HEK293 (cell line): ENCODE data around the gene PLCE1.

Source experiments
- CTCF ChIA-PET: fragments of 350-600 bp; formaldehyde crosslinking; extraction: SDS; loops from one replicate; lab custom pipeline; 2021; ENCODE audit warnings: antibody characterized with exemption; lab: Yijun Ruan, JAX
- POLR2A ChIA-PET: fragments of 300-600 bp; formaldehyde crosslinking; extraction: SDS; loops from one replicate; lab custom pipeline; 2020; ENCODE audit warnings: antibody characterized with exemption, inconsistent platforms; lab: Yijun Ruan, JAX
- H3K27ac ChIP-seq: fragments of 200-500 bp; sonication (Bioruptor generic); 2 replicates; pipeline ENCODE4 v1.5.1; 2014; ENCODE audit warnings: low read depth, low read length, control low read depth, inconsistent platforms; ENCODE audit errors: extremely low read depth
- H3K36me3 ChIP-seq, 2 experiments: fragments of 200-500 bp in 1 of 2; sonication (Bioruptor generic) in 1 of 2; 1 replicate in 1 of 2; 2 replicates in 1 of 2; pipeline ENCODE4 v1.5.1; 2014 to 2017; ENCODE audit warnings: inconsistent platforms in 2 of 2, low read length in 2 of 2; ENCODE audit not compliant: control insufficient read depth in 2 of 2, insufficient read depth in 1 of 2
- H3K4me1 ChIP-seq: fragments of 200-500 bp; sonication (Bioruptor generic); 2 replicates; pipeline ENCODE4 v1.5.1; 2014; ENCODE audit warnings: mild to moderate bottlenecking, low read length, inconsistent platforms; ENCODE audit not compliant: control insufficient read depth, insufficient read depth
- H3K4me3 ChIP-seq: 2 replicates; pipeline ENCODE4 v1.5.1; 2011; ENCODE audit warnings: low read depth, mild to moderate bottlenecking, control low read depth, low read length, moderate library complexity
- H3K9me3 ChIP-seq: fragments of 200-500 bp; sonication (Bioruptor generic); 2 replicates; pipeline ENCODE4 v1.5.1; 2014; ENCODE audit warnings: low read depth, low read length, inconsistent platforms; ENCODE audit not compliant: control insufficient read depth, insufficient read depth
- EGR2 ChIP-seq: fragments of 450-650 bp; formaldehyde crosslinking; IDR thresholded peaks from 2 replicates; pipeline ENCODE4 v1.5.1; 2016; ENCODE audit warnings: low read depth, missing biosample characterization, missing genetic modification characterization
- GLIS2 ChIP-seq: fragments of 450-650 bp; formaldehyde crosslinking; IDR thresholded peaks from 2 replicates; pipeline ENCODE4 v1.5.1; 2016; ENCODE audit warnings: missing biosample characterization, missing genetic modification characterization
- SETDB1 ChIP-seq: IDR thresholded peaks from one replicate; pipeline ENCODE4 v1.6.1; 2017; ENCODE audit warnings: mild to moderate bottlenecking, low read length, moderate library complexity, mixed read lengths; ENCODE audit not compliant: insufficient read length
- TRIM28 ChIP-seq: IDR thresholded peaks from 2 replicates; pipeline ENCODE4 v1.6.1; 2011; ENCODE audit warnings: low read length, control low read depth, borderline replicate concordance
- WT1 ChIP-seq: fragments of 450-650 bp; formaldehyde crosslinking; IDR thresholded peaks from 2 replicates; pipeline ENCODE4 v1.5.1; 2016; ENCODE audit warnings: missing biosample characterization, missing genetic modification characterization
- ZBTB1 ChIP-seq: fragments of 450-650 bp; formaldehyde crosslinking; IDR thresholded peaks from 2 replicates; pipeline ENCODE4 v1.5.1; 2016; ENCODE audit warnings: missing biosample characterization, missing genetic modification characterization
- ZFP3 ChIP-seq: fragments of 450-650 bp; formaldehyde crosslinking; IDR thresholded peaks from 2 replicates; pipeline ENCODE4 v1.5.1; 2016; ENCODE audit warnings: low read depth, missing biosample characterization, missing genetic modification characterization
- ZNF157 ChIP-seq: fragments of 450-650 bp; formaldehyde crosslinking; IDR thresholded peaks from 2 replicates; pipeline ENCODE4 v1.5.1; 2016; ENCODE audit warnings: missing biosample characterization, missing genetic modification characterization
- ZNF266 ChIP-seq: fragments of 450-650 bp; formaldehyde crosslinking; IDR thresholded peaks from 2 replicates; pipeline ENCODE4 v1.5.1; 2016; ENCODE audit warnings: missing biosample characterization, missing genetic modification characterization, low read depth
- ZNF544 ChIP-seq: fragments of 450-650 bp; formaldehyde crosslinking; IDR thresholded peaks from 2 replicates; pipeline ENCODE4 v1.5.0; 2017; ENCODE audit warnings: missing biosample characterization, missing genetic modification characterization
- ZNF561 ChIP-seq: fragments of 450-650 bp; IDR thresholded peaks from 2 replicates; pipeline ENCODE4 v1.5.1; 2018; ENCODE audit warnings: missing biosample characterization, missing genetic modification characterization, borderline replicate concordance
- ZNF596 ChIP-seq: fragments of 450-650 bp; IDR thresholded peaks from 2 replicates; pipeline ENCODE4 v1.5.0; 2018; ENCODE audit warnings: missing biosample characterization, mild to moderate bottlenecking, missing genetic modification characterization, moderate library complexity
- ZNF610 ChIP-seq: fragments of 450-650 bp; formaldehyde crosslinking; IDR thresholded peaks from 2 replicates; pipeline ENCODE4 v1.5.1; 2016; ENCODE audit warnings: missing biosample characterization, missing genetic modification characterization, borderline replicate concordance
- ZNF629 ChIP-seq: fragments of 450-650 bp; formaldehyde crosslinking; IDR thresholded peaks from 2 replicates; pipeline ENCODE4 v1.5.1; 2017; ENCODE audit warnings: missing biosample characterization, missing genetic modification characterization
- ZNF701 ChIP-seq: fragments of 450-650 bp; formaldehyde crosslinking; IDR thresholded peaks from 2 replicates; pipeline ENCODE4 v1.5.1; 2016; ENCODE audit warnings: missing biosample characterization, missing genetic modification characterization
- ZNF76 ChIP-seq: fragments of 450-650 bp; formaldehyde crosslinking; IDR thresholded peaks from 2 replicates; pipeline ENCODE4; 2016; ENCODE audit warnings: low read depth, missing biosample characterization, missing genetic modification characterization, borderline replicate concordance
- ZNF837 ChIP-seq: fragments of 450-650 bp; formaldehyde crosslinking; IDR thresholded peaks from 2 replicates; pipeline ENCODE4 v1.5.1; 2016; ENCODE audit warnings: missing biosample characterization, missing genetic modification characterization
- ZSCAN30 ChIP-seq: fragments of 450-650 bp; IDR thresholded peaks from 2 replicates; pipeline ENCODE4 v1.5.1; 2018; ENCODE audit warnings: missing biosample characterization, mild to moderate bottlenecking, missing genetic modification characterization, moderate library complexity
- TF ChIP-seq, protein P1 (sequence below): fragments of 450-650 bp; formaldehyde crosslinking; IDR thresholded peaks from 2 replicates; pipeline ENCODE4 v1.5.1; 2017; ENCODE audit warnings: missing biosample characterization, missing genetic modification characterization
- TF ChIP-seq, protein P2 (sequence below): fragments of 450-650 bp; formaldehyde crosslinking; conservative IDR thresholded peaks from 2 replicates; pipeline ENCODE4 v1.5.1; 2016; ENCODE audit warnings: low read depth, missing biosample characterization, missing genetic modification characterization

PLCE1 gene

DNA sequence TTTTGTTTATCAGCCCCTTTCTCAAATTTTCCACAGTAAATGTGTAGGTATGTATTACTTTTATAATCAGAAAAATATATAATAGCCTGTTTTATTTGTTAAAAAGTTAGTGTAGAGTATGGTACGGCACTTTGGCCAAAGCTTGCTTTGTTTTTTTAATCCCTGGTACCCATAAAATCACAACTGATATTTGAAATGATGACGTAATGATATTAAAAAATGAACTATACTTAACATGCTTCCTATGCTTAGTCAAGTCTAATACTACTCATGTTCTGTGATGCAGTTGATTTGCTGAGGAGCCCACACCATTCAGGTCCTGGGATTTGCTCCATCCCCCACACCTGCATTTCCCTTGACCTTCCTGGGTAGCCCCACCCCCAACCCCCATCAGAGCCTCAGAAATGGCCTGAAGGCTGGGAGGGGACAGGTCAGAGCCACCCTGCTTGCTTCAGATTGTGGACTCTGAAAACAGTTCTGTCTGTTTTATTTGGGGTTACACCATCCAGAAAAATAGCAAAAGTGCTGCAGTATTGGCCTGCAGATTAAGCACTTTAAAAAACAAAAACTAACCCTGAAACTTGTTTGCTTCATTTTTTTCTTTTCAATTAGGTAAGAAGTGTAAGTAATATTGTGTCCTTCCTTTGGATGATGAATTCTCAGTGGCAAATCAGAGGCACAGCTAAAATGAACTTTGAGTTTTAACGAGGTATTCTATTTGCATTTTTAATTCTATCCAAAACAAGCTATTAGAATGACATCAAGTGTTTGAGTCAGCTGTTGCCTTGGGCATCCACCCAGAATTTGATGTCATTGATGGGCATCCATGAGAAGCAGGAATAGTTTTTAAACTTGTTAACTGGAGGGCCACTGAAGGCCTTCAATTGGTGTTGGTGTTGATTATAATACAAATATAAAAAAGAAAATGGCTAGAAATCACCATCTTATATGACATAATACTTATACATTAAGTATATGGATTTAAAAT, 23.3 kb downstream of the PLCE1 start (continued):
- peak; percentile 87 for TF ChIP-seq ZNF629 (tag by site-specific recombination)
- no peak for TF ChIP-seq ZNF76 (tag by site-specific recombination)
- TF ChIP-seq ZNF610, result no peak
- TF ChIP-seq ZBTB1 (tag by site-specific recombination), result no peak
- TF ChIP-seq, protein P1, sequence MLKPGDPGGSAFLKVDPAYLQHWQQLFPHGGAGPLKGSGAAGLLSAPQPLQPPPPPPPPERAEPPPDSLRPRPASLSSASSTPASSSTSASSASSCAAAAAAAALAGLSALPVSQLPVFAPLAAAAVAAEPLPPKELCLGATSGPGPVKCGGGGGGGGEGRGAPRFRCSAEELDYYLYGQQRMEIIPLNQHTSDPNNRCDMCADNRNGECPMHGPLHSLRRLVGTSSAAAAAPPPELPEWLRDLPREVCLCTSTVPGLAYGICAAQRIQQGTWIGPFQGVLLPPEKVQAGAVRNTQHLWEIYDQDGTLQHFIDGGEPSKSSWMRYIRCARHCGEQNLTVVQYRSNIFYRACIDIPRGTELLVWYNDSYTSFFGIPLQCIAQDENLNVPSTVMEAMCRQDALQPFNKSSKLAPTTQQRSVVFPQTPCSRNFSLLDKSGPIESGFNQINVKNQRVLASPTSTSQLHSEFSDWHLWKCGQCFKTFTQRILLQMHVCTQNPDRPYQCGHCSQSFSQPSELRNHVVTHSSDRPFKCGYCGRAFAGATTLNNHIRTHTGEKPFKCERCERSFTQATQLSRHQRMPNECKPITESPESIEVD (tag by site-specific recombination), result peak; percentile 43; the same call in 1 of the 2 replicates
- TF ChIP-seq, all 188 proteins: peak for 10

DNA sequence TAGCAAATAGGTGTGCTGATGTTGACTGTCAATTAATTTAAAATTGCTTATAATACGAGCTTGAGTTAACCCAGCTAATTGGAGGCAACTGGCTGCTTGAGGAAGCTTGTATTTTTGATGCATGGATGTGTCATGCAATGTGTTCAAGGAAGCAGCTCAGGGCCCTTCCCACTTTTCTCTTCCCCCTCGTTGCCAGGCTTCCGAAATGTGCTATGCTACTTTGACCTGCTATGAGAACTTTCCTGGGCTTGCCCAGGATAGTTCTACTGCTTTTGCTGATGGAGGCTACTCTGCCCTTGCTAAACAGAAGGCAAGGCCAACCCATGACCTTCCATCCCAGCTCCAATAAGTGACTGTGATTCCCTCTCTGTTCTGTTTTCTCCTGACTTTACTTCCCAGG, 24.4 kb downstream of the PLCE1 start:
- CTCF ChIA-PET, result interaction anchor here (0.8 kb wide), 1 partner anchor 97 kb away, joined by 3 read pairs; no protein-coding TSS in a partner anchor
- POLR2A ChIA-PET, result no interaction called here

DNA sequence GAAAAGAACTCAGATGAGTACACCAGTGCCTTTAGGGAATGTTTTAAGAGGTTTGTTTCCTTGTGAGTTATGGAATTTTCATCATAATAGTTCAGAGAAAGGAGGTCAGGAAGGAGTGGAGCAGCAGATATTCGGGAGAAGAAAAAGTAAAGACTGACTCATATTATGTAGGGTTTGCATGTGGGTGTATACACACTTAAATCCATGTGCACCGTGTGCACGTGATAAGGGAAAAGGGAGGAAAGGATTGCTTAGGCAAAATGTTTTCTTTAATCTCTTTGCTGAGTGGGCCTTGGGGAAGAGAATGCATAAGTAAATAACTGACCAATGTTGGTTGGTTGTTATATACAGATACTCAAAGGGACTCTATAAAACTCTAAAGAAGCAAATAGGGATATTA, 30.2 kb downstream of the PLCE1 start:
- CTCF ChIA-PET, result no interaction called here

More for the DNA sequence above, 24.4 kb downstream of the PLCE1 start:
- Histone ChIP-seq H3K4me1 (peaks cover 7% of the 10 kb centered on the region), H3K36me3 (no peaks in the 10 kb centered on the region), H3K9me3 (no peaks in the 10 kb centered on the region), H3K4me3 (no peak overlapping the region), H3K27ac (no peak overlapping the region)
- no peak for TF ChIP-seq ZNF266 (tag by site-specific recombination)
- no peak for TF ChIP-seq ZNF596 (tag by site-specific recombination)
- no peak for TF ChIP-seq ZFP3
- no peak for TF ChIP-seq SETDB1
- no peak for TF ChIP-seq WT1 (tag by site-specific recombination)
- TF ChIP-seq ZNF561, result no peak
- no peak for TF ChIP-seq ZNF701 (tag by site-specific recombination)
- TF ChIP-seq, protein P2, sequence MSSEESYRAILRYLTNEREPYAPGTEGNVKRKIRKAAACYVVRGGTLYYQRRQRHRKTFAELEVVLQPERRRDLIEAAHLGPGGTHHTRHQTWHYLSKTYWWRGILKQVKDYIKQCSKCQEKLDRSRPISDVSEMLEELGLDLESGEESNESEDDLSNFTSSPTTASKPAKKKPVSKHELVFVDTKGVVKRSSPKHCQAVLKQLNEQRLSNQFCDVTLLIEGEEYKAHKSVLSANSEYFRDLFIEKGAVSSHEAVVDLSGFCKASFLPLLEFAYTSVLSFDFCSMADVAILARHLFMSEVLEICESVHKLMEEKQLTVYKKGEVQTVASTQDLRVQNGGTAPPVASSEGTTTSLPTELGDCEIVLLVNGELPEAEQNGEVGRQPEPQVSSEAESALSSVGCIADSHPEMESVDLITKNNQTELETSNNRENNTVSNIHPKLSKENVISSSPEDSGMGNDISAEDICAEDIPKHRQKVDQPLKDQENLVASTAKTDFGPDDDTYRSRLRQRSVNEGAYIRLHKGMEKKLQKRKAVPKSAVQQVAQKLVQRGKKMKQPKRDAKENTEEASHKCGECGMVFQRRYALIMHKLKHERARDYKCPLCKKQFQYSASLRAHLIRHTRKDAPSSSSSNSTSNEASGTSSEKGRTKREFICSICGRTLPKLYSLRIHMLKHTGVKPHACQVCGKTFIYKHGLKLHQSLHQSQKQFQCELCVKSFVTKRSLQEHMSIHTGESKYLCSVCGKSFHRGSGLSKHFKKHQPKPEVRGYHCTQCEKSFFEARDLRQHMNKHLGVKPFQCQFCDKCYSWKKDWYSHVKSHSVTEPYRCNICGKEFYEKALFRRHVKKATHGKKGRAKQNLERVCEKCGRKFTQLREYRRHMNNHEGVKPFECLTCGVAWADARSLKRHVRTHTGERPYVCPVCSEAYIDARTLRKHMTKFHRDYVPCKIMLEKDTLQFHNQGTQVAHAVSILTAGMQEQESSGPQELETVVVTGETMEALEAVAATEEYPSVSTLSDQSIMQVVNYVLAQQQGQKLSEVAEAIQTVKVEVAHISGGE, result no peak
- no peak for TF ChIP-seq GLIS2 (tag by site-specific recombination)
- TF ChIP-seq ZNF837 (tag by site-specific recombination), result no peak
- TF ChIP-seq ZNF157, result no peak
- no peak for TF ChIP-seq ZNF544 (tag by site-specific recombination)
- no peak for TF ChIP-seq ZSCAN30 (tag by site-specific recombination)

More for the DNA sequence above, 30.2 kb downstream of the PLCE1 start:
- POLR2A ChIA-PET, result no interaction called here
- Histone ChIP-seq H3K36me3 (no peaks in the 10 kb centered on the region), H3K9me3 (no peaks in the 10 kb centered on the region), H3K4me3 (no peak overlapping the region), H3K27ac (no peak overlapping the region), H3K4me1 (no peaks in the 10 kb centered on the region)
- TF ChIP-seq WT1 (tag by site-specific recombination), result 0 out of 2 replicates have a peak, but pooled peaks have one; percentile 35
- TF ChIP-seq TRIM28, result no peak
- TF ChIP-seq EGR2 (tag by site-specific recombination), result peak; percentile 33; the same call in 1 of the 2 replicates
